Measurements from ENCODE around the gene TAL2. TPM values are rescaled to one million over a fixed set of nuclear protein-coding genes. Genes with fewer than 3 reads are reported as not detected.

Gene TAL2
- total RNA-seq, 4 donors from 2014 or later: not detected

DNA sequence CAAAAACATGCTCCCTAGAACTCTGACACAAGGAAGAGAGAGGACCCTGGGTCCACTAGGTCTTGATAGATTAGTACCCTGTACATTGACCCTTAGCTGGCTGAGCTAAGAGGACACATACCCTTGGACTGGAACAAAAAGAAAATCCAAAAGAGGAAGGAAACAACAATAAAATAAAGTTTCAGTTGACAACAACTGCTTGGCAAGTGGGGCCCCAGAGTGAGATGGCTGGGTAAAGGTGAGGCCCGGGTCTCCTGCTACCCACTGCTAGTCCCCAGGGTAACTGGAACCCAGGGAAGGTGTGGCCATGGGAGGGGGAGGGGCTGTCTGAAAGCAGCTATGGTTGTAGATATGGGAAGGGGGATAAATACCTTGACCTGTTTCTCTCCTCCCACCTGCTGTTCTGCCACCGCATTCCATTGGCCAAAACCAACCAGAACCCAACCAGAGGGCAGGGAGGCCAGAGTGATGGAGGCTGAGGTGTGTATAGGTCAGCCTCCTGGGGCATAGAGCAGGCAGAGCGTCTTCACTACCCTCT is 11.7 kb downstream of the TAL2 start:
- H3K36me3 ChIP-seq: no peaks in the 10 kb centered on the region
- no peak overlapping the region for H3K4me3 ChIP-seq
- H3K4me1 ChIP-seq: peaks cover 0 to 5% (median 0%) of the 10 kb centered on the region in 4 donors
- no peaks in the 10 kb centered on the region for H3K27me3 ChIP-seq
- DNase-seq: no peak
- H3K9me3 ChIP-seq: no peaks in the 10 kb centered on the region
- TF ChIP-seq POLR2A (IDR thresholded peaks at IDR 0.05): no peak
- TF ChIP-seq, protein P1, sequence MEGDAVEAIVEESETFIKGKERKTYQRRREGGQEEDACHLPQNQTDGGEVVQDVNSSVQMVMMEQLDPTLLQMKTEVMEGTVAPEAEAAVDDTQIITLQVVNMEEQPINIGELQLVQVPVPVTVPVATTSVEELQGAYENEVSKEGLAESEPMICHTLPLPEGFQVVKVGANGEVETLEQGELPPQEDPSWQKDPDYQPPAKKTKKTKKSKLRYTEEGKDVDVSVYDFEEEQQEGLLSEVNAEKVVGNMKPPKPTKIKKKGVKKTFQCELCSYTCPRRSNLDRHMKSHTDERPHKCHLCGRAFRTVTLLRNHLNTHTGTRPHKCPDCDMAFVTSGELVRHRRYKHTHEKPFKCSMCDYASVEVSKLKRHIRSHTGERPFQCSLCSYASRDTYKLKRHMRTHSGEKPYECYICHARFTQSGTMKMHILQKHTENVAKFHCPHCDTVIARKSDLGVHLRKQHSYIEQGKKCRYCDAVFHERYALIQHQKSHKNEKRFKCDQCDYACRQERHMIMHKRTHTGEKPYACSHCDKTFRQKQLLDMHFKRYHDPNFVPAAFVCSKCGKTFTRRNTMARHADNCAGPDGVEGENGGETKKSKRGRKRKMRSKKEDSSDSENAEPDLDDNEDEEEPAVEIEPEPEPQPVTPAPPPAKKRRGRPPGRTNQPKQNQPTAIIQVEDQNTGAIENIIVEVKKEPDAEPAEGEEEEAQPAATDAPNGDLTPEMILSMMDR (IDR thresholded peaks at IDR 0.05): no peak
- no peak overlapping the region for H3K27ac ChIP-seq

DNA sequence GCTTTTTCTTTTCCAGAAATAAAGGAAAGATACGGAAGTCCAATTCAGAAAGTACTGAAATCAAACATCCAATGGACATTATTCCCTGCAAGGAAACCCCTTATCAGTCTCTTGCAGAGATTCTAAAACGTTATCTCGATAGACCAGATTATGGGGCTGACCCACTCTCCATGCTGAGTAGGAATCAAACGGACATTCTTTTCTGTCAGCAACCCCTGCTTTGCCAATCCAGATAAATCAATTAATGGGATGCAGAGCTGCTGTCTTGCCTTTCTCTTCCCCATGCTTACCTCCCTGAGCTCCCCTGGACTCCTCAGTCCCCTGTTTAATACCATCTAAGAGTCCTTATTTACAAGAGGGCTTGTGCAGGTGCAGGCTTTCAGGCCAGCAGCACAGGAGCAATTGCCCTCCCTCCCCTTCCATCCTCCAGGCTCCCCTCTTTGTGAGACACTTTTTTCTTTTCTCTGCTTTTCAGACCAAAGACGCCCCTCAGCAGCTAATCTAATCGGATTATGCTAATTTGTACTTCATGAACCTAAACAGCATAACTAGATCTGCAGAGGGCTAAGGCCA is 14.2 kb downstream of the TAL2 start:
- H3K27me3 ChIP-seq: no peaks in the 10 kb centered on the region
- no peak for TF ChIP-seq POLR2A (IDR thresholded peaks at IDR 0.05)
- TF ChIP-seq, protein P1 (IDR thresholded peaks at IDR 0.05): no peak
- no peak for DNase-seq
- no peaks in the 10 kb centered on the region for H3K9me3 ChIP-seq
- H3K36me3 ChIP-seq: no peaks in the 10 kb centered on the region
- no peak overlapping the region for H3K4me3 ChIP-seq
- H3K4me1 ChIP-seq: peaks cover 0 to 5% (median 0%) of the 10 kb centered on the region in 4 donors
- H3K27ac ChIP-seq: no peak overlapping the region

GRCh38 chr9:105678163-105678562 is 15.9 kb downstream of the TAL2 start:
- DNase-seq: no peak
- H3K4me3 ChIP-seq: no peak overlapping the region
- no peaks in the 10 kb centered on the region for H3K36me3 ChIP-seq
- TF ChIP-seq, protein P1 (IDR thresholded peaks at IDR 0.05): no peak
- TF ChIP-seq POLR2A (IDR thresholded peaks at IDR 0.05): no peak
- H3K27ac ChIP-seq: no peak overlapping the region
- no peaks in the 10 kb centered on the region for H3K27me3 ChIP-seq
- H3K4me1 ChIP-seq: no peaks in the 10 kb centered on the region
- H3K9me3 ChIP-seq: no peaks in the 10 kb centered on the region

GRCh38 chr9:105678781-105679180 is 16.5 kb downstream of the TAL2 start:
- Histone ChIP-seq H3K9me3 (no peaks in the 10 kb centered on the region), H3K27ac (no peak overlapping the region), H3K36me3 (no peaks in the 10 kb centered on the region), H3K4me1 (no peaks in the 10 kb centered on the region), H3K27me3 (no peaks in the 10 kb centered on the region), H3K4me3 (no peak overlapping the region)
- no peak for DNase-seq
- TF ChIP-seq POLR2A (IDR thresholded peaks at IDR 0.05): no peak

GRCh38 chr9:105679257-105680022 is 17.2 kb downstream of the TAL2 start:
- no peak for TF ChIP-seq POLR2A (IDR thresholded peaks at IDR 0.05)
- TF ChIP-seq, protein P1 (IDR thresholded peaks at IDR 0.05): no peak
- Histone ChIP-seq H3K27me3 (no peaks in the 10 kb centered on the region), H3K4me1 (no peaks in the 10 kb centered on the region), H3K36me3 (no peaks in the 10 kb centered on the region), H3K4me3 (no peak overlapping the region), H3K27ac (no peak overlapping the region), H3K9me3 (no peaks in the 10 kb centered on the region)
- DNase-seq: no peak

- Histone ChIP-seq H3K27ac (no peak overlapping the region), H3K4me1 (no peaks in the 10 kb centered on the region), H3K36me3 (no peaks in the 10 kb centered on the region), H3K9me3 (no peaks in the 10 kb centered on the region), H3K4me3 (no peak overlapping the region), H3K27me3 (no peaks in the 10 kb centered on the region)
- TF ChIP-seq, protein P1 (IDR thresholded peaks at IDR 0.05): no peak
- TF ChIP-seq POLR2A (IDR thresholded peaks at IDR 0.05): no peak
- DNase-seq: no peak
Observed at GRCh38 chr9:105681313-105681712, 19.1 kb downstream of the TAL2 start.
